Keratinocyte (primary cell): ENCODE data around the gene GGNBP2.

ENCODE experiments used
- CTCF ChIP-seq, 3 experiments: IDR thresholded peaks in 1 of 3; conservative IDR thresholded peaks in 1 of 3; optimal IDR thresholded peaks in 1 of 3; 2 replicates in 2 of 3; 3 replicates in 1 of 3; pipeline versions ENCODE3 to v1.5.1; 2011; ENCODE audit warnings: low read length in 3 of 3, mild to moderate bottlenecking in 3 of 3, moderate library complexity in 2 of 3, control low read depth in 1 of 3, inconsistent platforms in 1 of 3; ENCODE audit not compliant: insufficient read depth in 2 of 3; ENCODE audit errors: extremely low read depth in 1 of 3
- EZH2 ChIP-seq: IDR thresholded peaks from one replicate; pipeline ENCODE4 v1.6.1; 2012; ENCODE audit warnings: inconsistent platforms, mild to moderate bottlenecking, low read length, moderate library complexity

DNA sequence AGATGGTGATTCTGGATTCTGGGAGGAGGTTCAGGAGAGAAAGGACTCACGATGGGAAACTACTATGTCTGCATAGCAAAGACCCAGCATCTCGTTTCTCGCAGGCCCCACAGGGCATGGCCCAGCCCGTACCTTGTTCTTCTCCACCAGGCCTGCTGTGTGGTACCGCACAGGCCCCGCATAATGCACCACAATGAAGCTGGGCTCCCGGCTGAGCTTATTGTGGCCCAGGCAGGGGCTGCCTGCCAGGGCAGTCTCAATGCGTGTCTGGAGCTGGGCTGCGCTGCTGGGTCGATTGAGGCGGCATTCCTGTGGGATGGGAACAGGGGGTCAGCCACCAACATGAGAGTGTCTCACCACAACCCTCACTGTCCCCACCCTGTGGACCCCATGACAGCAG is 37.9 kb upstream of the GGNBP2 start:
- TF ChIP-seq CTCF (optimal IDR thresholded peaks at IDR 0.05 in 1 of 3, IDR thresholded peaks at IDR 0.05 in 1 of 3, conservative IDR thresholded peaks at IDR 0.05 in 1 of 3; ENCODE audit: extremely low read depth in 1 of 3, insufficient read depth in 2 of 3, low read length in 3 of 3) (no peak), EZH2 (no peak)
